ENCODE data around the gene RABL2B. TPM values are rescaled to one million over a fixed set of nuclear protein-coding genes. Genes with fewer than 3 reads are reported as not detected.

Gene RABL2B
- total RNA-seq, 1 experiment from 2014 or later = 27.7 TPM

DNA sequence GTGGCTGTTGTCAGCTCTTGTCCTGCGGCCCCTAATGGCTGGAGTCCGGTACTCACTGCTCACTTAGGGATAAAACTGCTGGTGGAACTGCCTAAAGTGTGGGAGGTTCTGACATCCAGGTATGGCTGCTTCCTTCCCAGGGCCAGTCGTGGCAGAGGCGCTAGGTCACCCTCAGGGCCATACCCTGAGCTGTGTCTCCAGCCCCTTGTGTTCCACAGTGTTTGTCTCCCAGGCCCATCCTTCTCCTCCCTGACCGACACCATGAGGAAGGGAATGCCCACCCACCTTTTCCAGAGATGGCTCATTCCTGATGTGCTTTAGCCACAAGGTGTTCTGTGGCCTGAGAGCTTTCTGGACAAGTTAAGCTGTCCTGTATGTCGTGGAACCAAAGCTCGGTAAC is 57.8 kb downstream of the RABL2B start:
- Histone ChIP-seq H3K4me3 (ENCODE audit: low read depth in 2 of 2, low read length in 2 of 2) (no peak overlapping the region), H3K4me1 (ENCODE audit: control insufficient read depth, insufficient read depth, low read length) (no peaks in the 10 kb centered on the region), H3K27ac (ENCODE audit: low read length) (no peak overlapping the region), H3K27me3 (ENCODE audit: control insufficient read depth, insufficient read depth, low read length) (no peaks in the 10 kb centered on the region), H3K9me3 (ENCODE audit: control insufficient read depth, insufficient read depth, low read depth, low read length) (no peaks in the 10 kb centered on the region), H3K36me3 (ENCODE audit: control insufficient read depth, insufficient read depth, low read length) (no peaks in the 10 kb centered on the region)
- DNase-seq (ENCODE audit: low read depth, low spot score) (no peak), ATAC-seq (no peak)
- in situ Hi-C loops (cut with HindIII; ENCODE audit: low pct_unique_long_range_greater_than_20kb, low sequenced_read_pairs) (no loop called here), intact Hi-C loops (cut with micrococcal nuclease; ENCODE audit: unreplicated experiment) (no loop called here)
- BruUV-seq (replicated peaks) = no TSS peak
- TF ChIP-seq POLR2AphosphoS5 (IDR thresholded peaks at IDR 0.05; ENCODE audit: low read depth, low read length) = no peak
- TF ChIP-seq TCF7L2 (IDR thresholded peaks at IDR 0.05; ENCODE audit: low read depth, low read length) = no peak
- no peak for TF ChIP-seq SIN3A (IDR thresholded peaks at IDR 0.05; ENCODE audit: borderline replicate concordance, insufficient read depth, low read depth, low read length)
- TF ChIP-seq, protein P1, sequence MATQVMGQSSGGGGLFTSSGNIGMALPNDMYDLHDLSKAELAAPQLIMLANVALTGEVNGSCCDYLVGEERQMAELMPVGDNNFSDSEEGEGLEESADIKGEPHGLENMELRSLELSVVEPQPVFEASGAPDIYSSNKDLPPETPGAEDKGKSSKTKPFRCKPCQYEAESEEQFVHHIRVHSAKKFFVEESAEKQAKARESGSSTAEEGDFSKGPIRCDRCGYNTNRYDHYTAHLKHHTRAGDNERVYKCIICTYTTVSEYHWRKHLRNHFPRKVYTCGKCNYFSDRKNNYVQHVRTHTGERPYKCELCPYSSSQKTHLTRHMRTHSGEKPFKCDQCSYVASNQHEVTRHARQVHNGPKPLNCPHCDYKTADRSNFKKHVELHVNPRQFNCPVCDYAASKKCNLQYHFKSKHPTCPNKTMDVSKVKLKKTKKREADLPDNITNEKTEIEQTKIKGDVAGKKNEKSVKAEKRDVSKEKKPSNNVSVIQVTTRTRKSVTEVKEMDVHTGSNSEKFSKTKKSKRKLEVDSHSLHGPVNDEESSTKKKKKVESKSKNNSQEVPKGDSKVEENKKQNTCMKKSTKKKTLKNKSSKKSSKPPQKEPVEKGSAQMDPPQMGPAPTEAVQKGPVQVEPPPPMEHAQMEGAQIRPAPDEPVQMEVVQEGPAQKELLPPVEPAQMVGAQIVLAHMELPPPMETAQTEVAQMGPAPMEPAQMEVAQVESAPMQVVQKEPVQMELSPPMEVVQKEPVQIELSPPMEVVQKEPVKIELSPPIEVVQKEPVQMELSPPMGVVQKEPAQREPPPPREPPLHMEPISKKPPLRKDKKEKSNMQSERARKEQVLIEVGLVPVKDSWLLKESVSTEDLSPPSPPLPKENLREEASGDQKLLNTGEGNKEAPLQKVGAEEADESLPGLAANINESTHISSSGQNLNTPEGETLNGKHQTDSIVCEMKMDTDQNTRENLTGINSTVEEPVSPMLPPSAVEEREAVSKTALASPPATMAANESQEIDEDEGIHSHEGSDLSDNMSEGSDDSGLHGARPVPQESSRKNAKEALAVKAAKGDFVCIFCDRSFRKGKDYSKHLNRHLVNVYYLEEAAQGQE (IDR thresholded peaks at IDR 0.05; ENCODE audit: insufficient read depth in 1 of 2, low read depth in 2 of 2, low read length in 1 of 2) = no peak
- ChIA-PET POLR2A (no interaction called here), CTCF (no interaction called here)

DNA sequence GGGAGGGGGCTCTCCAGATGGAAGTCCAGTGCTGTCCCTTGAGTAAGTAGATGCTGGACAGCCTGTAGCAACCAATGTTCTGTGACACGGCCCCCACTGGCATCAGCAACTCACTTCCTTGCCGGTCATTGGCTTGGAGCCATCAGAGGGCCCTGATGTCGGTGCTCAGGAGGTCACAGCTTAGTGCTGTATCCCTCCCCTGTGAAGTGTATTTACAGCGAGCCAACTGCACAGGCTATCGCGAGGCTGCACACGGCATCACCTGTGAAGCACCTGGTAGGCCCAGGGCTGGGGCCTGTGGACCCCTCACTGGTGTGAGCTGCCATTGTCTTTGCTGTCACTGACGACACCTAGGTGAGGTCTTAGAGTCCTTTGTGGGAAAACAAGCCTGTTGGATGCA is 58.8 kb downstream of the RABL2B start:
- H3K27me3 ChIP-seq (ENCODE audit: control insufficient read depth, insufficient read depth, low read length) = no peaks in the 10 kb centered on the region
- H3K27ac ChIP-seq (ENCODE audit: low read length) = no peak overlapping the region
- no peak overlapping the region for H3K4me3 ChIP-seq (ENCODE audit: low read depth in 2 of 2, low read length in 2 of 2)
- CTCF ChIA-PET = no interaction called here
- no peaks in the 10 kb centered on the region for H3K36me3 ChIP-seq (ENCODE audit: control insufficient read depth, insufficient read depth, low read length)
- DNase-seq (ENCODE audit: low read depth, low spot score) (no peak), ATAC-seq (no peak)
- H3K4me1 ChIP-seq (ENCODE audit: control insufficient read depth, insufficient read depth, low read length) = no peaks in the 10 kb centered on the region
- no TSS peak for BruUV-seq (replicated peaks)
- TF ChIP-seq, protein P2, sequence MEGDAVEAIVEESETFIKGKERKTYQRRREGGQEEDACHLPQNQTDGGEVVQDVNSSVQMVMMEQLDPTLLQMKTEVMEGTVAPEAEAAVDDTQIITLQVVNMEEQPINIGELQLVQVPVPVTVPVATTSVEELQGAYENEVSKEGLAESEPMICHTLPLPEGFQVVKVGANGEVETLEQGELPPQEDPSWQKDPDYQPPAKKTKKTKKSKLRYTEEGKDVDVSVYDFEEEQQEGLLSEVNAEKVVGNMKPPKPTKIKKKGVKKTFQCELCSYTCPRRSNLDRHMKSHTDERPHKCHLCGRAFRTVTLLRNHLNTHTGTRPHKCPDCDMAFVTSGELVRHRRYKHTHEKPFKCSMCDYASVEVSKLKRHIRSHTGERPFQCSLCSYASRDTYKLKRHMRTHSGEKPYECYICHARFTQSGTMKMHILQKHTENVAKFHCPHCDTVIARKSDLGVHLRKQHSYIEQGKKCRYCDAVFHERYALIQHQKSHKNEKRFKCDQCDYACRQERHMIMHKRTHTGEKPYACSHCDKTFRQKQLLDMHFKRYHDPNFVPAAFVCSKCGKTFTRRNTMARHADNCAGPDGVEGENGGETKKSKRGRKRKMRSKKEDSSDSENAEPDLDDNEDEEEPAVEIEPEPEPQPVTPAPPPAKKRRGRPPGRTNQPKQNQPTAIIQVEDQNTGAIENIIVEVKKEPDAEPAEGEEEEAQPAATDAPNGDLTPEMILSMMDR (IDR thresholded peaks at IDR 0.05) = no peak
- TF ChIP-seq POLR2AphosphoS5 (IDR thresholded peaks at IDR 0.05; ENCODE audit: low read depth, low read length) = no peak
- TF ChIP-seq TCF7L2 (IDR thresholded peaks at IDR 0.05; ENCODE audit: low read depth, low read length) = no peak
- no peak for TF ChIP-seq SIN3A (IDR thresholded peaks at IDR 0.05; ENCODE audit: borderline replicate concordance, insufficient read depth, low read depth, low read length)
- TF ChIP-seq, protein P1 (IDR thresholded peaks at IDR 0.05; ENCODE audit: insufficient read depth in 1 of 2, low read depth in 2 of 2, low read length in 1 of 2) = no peak
- intact Hi-C loops (cut with micrococcal nuclease; ENCODE audit: unreplicated experiment) = no loop called here
- in situ Hi-C loops (cut with HindIII; ENCODE audit: low pct_unique_long_range_greater_than_20kb, low sequenced_read_pairs) = no loop called here
- no peaks in the 10 kb centered on the region for H3K9me3 ChIP-seq (ENCODE audit: control insufficient read depth, insufficient read depth, low read depth, low read length)
- POLR2A ChIA-PET = no interaction called here
